ENCODE measurements around the gene SCN2B.

SCN2B gene

GRCh38 chr11:118212781-118213191 lies 36.3 kb upstream of the SCN2B start:
- no peak overlapping the region for H3K9ac ChIP-seq (ENCODE audit: low read depth, low read length)
- no peaks in the 10 kb centered on the region for H3K36me3 ChIP-seq (ENCODE audit: insufficient read depth, low read length)
- no peak for TF ChIP-seq CTCF (IDR thresholded peaks at IDR 0.05; ENCODE audit: borderline replicate concordance, extremely low read depth, low read length, poor library complexity, severe bottlenecking)
- TF ChIP-seq EZH2 (IDR thresholded peaks at IDR 0.05; ENCODE audit: borderline replicate concordance, low read depth, low read length, severe bottlenecking) = no peak
- no peaks in the 10 kb centered on the region for H3K9me3 ChIP-seq (ENCODE audit: insufficient read depth, low read length, severe bottlenecking)
- H3K27me3 ChIP-seq (ENCODE audit: insufficient read depth, low read length, poor library complexity) = no peaks in the 10 kb centered on the region
- no peak for ATAC-seq (ENCODE audit: insufficient read depth, low read depth)
- DNase-seq = no peak
- H2AFZ ChIP-seq (ENCODE audit: low read depth, low read length) = 0 out of 2 replicates have a peak overlapping the region, but pooled peaks have one; percentile 9
- H3K4me1 ChIP-seq (ENCODE audit: insufficient read depth, low read length) = peaks cover 4% of the 10 kb centered on the region; the same call in 1 of the 2 replicates
- H3K79me2 ChIP-seq (ENCODE audit: insufficient read depth, low read length) = no peaks in the 10 kb centered on the region
- H4K20me1 ChIP-seq (ENCODE audit: insufficient read depth, low read length) = no peaks in the 10 kb centered on the region
- no peak overlapping the region for H3K4me2 ChIP-seq (ENCODE audit: insufficient read depth, low read length)
- H3K27ac ChIP-seq (ENCODE audit: low read length) = no peak overlapping the region
- no peak overlapping the region for H3K4me3 ChIP-seq (ENCODE audit: low read depth in 1 of 2, low read length in 2 of 2)

- DNase-seq (no peak), ATAC-seq (ENCODE audit: insufficient read depth, low read depth) (no peak)
- TF ChIP-seq CTCF (IDR thresholded peaks at IDR 0.05; ENCODE audit: borderline replicate concordance, extremely low read depth, low read length, poor library complexity, severe bottlenecking) = no peak
- no peak for TF ChIP-seq EZH2 (IDR thresholded peaks at IDR 0.05; ENCODE audit: borderline replicate concordance, low read depth, low read length, severe bottlenecking)
- H3K4me3 ChIP-seq (ENCODE audit: low read depth in 1 of 2, low read length in 2 of 2) = no peak overlapping the region
- no peaks in the 10 kb centered on the region for H3K9me3 ChIP-seq (ENCODE audit: insufficient read depth, low read length, severe bottlenecking)
- H3K27ac ChIP-seq (ENCODE audit: low read length) = no peak overlapping the region
- no peak overlapping the region for H2AFZ ChIP-seq (ENCODE audit: low read depth, low read length)
- H3K27me3 ChIP-seq (ENCODE audit: insufficient read depth, low read length, poor library complexity) = no peaks in the 10 kb centered on the region
- H3K4me2 ChIP-seq (ENCODE audit: insufficient read depth, low read length) = no peak overlapping the region
- H3K9ac ChIP-seq (ENCODE audit: low read depth, low read length) = no peak overlapping the region
- H3K4me1 ChIP-seq (ENCODE audit: insufficient read depth, low read length) = peaks cover 4% of the 10 kb centered on the region; the same call in 1 of the 2 replicates
- H3K79me2 ChIP-seq (ENCODE audit: insufficient read depth, low read length) = no peaks in the 10 kb centered on the region
- no peaks in the 10 kb centered on the region for H4K20me1 ChIP-seq (ENCODE audit: insufficient read depth, low read length)
- H3K36me3 ChIP-seq (ENCODE audit: insufficient read depth, low read length) = no peaks in the 10 kb centered on the region
Observed at GRCh38 chr11:118212131-118212725, 35.8 kb upstream of the SCN2B start.

DNA sequence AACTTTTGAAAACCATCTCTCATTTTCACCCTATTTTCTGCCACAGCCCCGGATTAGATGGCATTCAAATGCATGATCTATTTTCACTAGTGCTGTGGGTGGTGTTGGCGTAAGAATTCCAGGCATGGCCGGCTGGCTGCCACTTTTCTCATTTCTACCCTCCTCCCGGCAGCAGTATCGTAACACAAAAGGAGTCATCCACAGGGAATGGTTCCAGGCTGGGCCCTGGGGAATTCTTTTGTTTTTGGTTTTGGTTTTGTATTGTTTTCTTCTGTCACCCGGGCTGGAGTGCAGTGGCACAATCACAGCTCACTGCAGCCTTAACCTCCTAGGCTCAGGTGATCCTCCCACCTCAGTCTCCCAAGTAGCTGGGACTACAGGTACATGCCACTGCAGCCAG lies 34.6 kb upstream of the SCN2B start:
- H3K9ac ChIP-seq (ENCODE audit: low read depth, low read length) = no peak overlapping the region
- no peaks in the 10 kb centered on the region for H3K36me3 ChIP-seq (ENCODE audit: insufficient read depth, low read length)

More for the DNA sequence above, 34.6 kb upstream of the SCN2B start:
- H2AFZ ChIP-seq (ENCODE audit: low read depth, low read length) = no peak overlapping the region
- DNase-seq (no peak), ATAC-seq (ENCODE audit: insufficient read depth, low read depth) (no peak)
- no peak overlapping the region for H3K27ac ChIP-seq (ENCODE audit: low read length)
- H3K4me2 ChIP-seq (ENCODE audit: insufficient read depth, low read length) = no peak overlapping the region
- H3K4me3 ChIP-seq (ENCODE audit: low read depth in 1 of 2, low read length in 2 of 2) = no peak overlapping the region
- no peaks in the 10 kb centered on the region for H3K27me3 ChIP-seq (ENCODE audit: insufficient read depth, low read length, poor library complexity)
- H4K20me1 ChIP-seq (ENCODE audit: insufficient read depth, low read length) = no peaks in the 10 kb centered on the region
- TF ChIP-seq EZH2 (IDR thresholded peaks at IDR 0.05; ENCODE audit: borderline replicate concordance, low read depth, low read length, severe bottlenecking) (no peak), CTCF (IDR thresholded peaks at IDR 0.05; ENCODE audit: borderline replicate concordance, extremely low read depth, low read length, poor library complexity, severe bottlenecking) (no peak)
- peaks cover 15% of the 10 kb centered on the region for H3K4me1 ChIP-seq (ENCODE audit: insufficient read depth, low read length)
- no peaks in the 10 kb centered on the region for H3K9me3 ChIP-seq (ENCODE audit: insufficient read depth, low read length, severe bottlenecking)
- H3K79me2 ChIP-seq (ENCODE audit: insufficient read depth, low read length) = no peaks in the 10 kb centered on the region

Data from DND-41 (cell line).